ENCODE measurements around the gene FAM78A.
"Not testable (repeated sequence)": the region's sequence is repeated elsewhere in the genome, so short reads cannot be mapped to it uniquely, and the experiment has no call there.

The FAM78A gene

DNA sequence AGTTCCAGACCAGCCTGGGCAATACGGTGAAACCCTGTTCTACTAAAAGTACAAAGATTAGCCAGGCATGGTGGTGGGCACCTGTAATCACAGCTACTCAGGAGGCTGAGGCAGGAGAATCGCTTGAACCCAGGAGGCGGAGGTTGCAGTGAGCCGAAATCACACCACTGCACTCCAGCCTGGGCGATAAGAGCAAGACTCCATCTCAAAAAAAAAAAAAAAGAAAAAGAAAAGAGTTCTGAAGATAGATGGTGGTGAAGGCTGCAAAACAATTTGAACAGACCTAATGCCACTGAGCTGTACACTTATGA lies 13.3 kb downstream of the FAM78A start:
- not testable (repeated sequence) for DNase-seq (ENCODE audit: low read depth)

DNA sequence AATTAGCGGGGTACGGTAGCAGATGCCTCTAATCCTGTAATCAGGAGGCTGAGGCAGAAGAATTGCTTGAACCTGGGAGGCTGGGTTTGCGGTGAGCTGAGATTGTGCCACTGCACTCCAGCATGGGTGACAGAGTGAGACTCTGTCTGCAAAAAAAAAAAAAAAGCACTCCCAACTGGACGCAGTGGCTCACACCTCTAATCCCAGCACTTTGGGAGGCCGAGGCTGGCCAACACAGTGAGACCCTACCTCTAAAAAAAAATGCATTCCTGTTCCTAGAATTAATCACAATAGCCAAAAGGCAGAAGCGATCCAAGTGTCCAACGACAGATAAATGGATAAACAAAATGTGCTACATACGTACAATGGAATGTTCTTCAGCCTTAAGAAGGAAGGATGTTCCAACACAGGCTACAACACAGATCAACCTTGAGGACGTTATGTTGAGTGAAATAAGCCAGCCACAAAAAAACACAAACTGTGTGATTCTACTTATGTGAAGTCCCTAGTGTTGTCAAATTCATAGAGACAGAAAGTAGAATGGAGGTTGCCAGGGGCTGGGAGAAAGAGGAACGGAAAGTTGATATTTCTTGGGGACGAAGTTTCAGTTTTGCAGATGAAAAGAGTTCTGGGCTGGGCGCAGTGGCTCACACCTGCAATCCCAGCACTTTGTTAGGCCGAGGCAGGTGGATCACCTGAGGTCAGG lies 13.8 kb downstream of the FAM78A start:
- DNase-seq (ENCODE audit: low read depth): no peak

- no peak for DNase-seq (ENCODE audit: low read depth)
These were observed 15.4 kb downstream of the FAM78A start for GRCh38 chr9:131260751-131261452.

DNA sequence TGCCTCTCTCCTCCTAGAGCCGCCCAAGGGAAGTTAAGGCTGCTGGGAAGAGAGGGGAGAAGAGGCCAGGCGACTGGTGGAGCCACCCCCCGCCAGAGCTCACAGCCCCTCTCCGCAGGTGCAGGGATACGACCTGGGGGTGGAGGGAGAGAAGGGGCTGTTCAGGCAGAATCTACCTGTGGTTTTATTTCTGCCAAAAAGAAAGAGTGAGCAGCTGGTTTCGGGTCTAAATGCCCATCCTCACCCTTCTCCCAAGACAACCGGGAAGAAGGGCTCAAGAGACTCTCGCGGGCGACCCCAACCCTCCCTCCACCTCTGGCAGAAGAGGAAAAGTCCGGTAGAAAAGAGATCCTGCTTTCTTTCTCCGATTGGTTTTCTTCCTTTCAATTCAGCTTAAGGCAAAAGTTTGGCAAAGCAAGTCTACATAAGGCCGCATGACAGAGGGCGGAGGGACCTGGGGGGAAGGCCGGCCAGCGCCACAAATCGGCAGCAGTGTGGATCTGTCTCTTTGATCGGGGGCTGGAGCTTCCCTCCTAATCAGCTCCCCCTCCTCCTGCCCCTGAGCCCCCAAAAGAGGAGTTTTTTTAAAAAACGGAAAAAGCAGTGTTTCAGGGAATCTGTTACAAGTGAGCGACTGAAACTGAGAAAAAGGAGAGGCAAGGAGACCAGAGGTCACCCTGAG lies 16.3 kb downstream of the FAM78A start:
- no peak for DNase-seq (ENCODE audit: low read depth)

DNA sequence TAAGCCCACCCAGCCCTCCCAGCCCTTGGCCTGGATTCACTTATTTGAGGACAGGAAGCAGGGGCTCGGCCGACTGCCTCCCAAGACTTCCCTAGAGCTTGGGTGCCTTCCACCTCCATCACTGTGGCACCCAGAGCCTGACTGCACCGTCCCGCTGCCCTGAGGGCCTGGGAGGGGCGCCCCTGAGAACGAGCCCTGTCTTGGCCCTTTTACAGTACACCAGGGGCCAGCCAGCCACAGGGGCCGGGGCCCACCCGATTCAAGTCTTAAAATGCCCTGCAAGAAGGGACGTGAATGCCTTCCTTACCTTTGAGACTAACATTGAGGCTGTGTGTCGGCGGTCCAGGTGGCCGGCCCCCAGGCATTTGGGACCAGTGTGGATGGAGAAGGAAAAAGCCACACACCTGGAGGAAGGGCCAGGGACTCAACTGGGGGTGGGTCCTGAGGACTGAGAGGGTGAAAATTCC lies 16.8 kb downstream of the FAM78A start:
- DNase-seq (ENCODE audit: low read depth): no peak

DNA sequence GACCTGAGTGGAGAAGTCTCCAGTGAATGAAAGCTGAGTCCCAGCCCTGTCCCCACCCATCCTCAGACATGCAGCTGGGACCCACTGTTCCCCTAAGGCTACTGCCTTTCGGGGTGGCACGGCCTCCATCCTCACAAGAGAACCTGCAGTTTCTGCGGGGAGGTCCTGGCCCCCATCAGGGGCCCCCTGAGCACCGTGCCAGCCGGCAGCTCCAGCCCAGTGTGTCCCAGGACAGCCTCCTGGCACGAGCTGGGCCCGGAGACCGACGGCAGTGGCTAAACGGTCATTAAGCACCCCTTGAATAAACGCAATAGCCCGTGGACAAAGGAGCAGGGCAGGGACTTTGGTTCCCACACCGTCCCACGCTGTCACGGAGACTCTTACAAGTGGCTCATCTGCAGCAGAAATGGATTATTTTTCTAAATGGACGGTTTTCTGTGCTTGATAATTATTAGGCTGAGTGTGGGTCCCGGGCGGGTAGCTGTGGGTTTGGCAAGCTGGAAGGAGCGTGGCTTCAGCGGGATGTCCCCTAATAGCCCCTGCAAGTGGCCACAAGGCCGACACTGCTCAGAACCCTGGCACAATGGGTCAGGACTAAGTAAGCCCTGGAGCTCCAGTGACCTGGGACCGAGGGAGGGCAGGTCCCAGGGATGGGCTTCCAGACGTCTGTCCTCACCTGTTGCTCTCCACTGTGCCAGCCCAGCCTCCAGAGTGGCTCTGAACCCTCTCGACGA lies 17.4 kb downstream of the FAM78A start:
- DNase-seq (ENCODE audit: low read depth): no peak

DNA sequence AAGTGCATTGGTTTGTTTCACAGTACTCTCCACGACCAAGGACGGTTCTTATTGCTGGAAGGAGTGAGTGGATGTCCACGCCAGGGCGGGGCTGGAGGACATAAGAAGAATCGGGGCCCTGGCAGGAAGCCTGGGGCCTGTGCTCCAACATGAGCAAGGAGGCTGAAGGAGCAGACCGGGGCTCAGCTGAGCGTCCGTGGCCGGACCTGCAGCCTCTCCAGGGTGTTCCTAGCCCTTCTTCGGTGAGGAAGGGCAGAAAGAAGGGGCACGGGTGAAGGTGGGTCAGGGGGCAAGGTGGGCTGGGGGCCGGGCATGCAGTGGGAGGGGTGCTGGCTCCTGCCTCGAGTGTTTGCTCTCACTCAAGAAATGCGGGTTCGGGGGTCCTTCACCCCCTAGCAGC lies 18.1 kb downstream of the FAM78A start:
- DNase-seq (ENCODE audit: low read depth): no peak

GRCh38 chr9:131257266-131258025 lies 18.9 kb downstream of the FAM78A start:
- DNase-seq (ENCODE audit: low read depth): no peak

- DNase-seq (ENCODE audit: low read depth): no peak
These were observed 20.6 kb downstream of the FAM78A start for GRCh38 chr9:131255676-131256197.

GRCh38 chr9:131254626-131255025 lies 21.7 kb downstream of the FAM78A start:
- DNase-seq (ENCODE audit: low read depth): no peak

DNA sequence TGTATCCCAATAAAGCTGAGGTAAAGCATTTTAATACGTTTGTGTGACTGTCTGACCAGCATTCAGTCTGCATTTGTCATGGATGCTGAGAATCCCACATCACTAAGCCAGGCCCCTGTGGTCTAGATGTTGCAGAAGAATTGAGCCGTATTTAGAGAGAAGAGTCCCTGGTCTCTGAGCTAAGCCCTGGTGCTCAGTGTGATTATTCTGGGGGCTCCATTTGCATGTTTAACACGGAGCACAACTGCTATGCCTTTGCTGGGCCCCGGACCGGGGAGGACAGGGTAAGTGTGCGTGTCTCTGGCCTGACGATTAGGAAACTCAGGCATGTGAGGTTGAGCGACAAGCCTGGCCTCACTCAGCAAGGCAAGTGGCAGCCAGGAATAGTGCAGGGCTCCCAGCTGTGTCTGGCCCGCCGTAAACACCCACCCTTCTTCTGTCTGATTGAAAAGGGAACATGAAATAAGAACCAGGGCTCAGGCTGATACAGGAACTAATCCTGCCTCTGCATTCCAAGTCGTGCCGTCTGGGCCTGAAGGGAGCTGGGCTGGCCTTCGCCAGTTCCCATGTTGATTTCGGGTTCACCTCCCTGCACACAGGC lies 22.3 kb downstream of the FAM78A start:
- no peak for DNase-seq (ENCODE audit: low read depth)

DNA sequence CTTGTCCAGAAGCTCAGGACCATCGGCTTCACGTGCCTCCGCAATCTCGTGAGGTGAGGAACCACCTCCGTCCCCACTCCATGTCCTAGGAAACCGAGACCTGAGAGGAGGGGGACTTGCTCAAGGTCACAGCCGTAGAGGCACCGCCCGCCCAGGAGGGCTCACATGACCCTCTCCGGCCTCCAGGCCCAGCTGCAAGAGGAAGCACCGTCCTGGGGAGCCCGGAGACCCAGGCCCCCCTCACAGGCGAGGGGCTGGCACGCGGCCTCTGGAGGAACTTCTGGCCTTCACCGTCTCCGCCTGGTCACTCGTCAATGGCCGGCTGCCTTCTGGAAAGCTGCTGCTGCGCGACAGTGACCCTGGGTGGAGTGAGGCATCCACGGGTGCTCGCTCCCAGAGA lies 24.2 kb downstream of the FAM78A start:
- DNase-seq (ENCODE audit: low read depth): no peak

GRCh38 chr9:131246618-131247017 lies 29.7 kb downstream of the FAM78A start:
- DNase-seq (ENCODE audit: low read depth): no peak

- DNase-seq (ENCODE audit: low read depth): not testable (repeated sequence)
These were observed 32.0 kb downstream of the FAM78A start for GRCh38 chr9:131244331-131244730.

GRCh38 chr9:131240047-131240921 lies 36.0 kb downstream of the FAM78A start:
- DNase-seq (ENCODE audit: low read depth): no peak

DNA sequence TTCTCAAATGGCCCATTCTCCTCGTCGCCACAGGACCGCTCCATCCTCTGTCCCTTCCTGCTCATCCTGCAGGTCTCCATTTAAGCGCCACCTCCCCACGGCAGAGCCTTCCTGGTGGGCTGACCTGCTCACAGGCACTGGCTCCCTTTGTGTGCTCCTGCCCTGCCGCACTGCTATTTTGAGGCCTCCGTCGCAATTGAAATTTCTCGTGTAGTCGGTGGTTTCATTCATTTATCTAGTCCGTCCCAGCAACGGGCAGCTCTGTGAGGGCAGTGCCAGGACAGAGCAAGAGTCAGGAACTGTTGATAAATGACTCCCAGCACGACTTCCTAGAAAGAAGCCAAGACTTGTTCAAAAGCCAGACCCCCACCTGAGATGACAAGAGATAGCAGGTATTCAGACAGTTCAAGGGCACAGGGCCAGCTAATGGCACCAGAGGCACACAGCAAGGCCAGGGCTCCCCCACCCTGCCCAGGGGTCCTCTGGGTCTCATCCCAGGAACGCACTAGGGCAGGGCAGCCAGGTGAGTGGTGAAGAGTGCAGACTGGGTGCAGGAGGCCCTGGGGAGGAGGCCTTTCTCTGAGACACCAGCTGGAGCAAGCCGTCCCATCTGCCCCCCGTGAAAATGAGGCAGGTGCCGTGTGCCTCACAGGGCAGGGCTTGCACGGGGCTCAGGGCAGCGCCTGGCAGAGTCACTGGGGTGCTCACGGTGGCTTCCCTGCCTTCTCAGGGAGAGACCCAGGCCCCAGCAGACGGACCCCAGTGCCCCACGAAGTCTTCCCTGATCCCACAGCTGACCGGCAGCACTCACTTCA lies 36.9 kb downstream of the FAM78A start:
- no peak for DNase-seq (ENCODE audit: low read depth)

DNA sequence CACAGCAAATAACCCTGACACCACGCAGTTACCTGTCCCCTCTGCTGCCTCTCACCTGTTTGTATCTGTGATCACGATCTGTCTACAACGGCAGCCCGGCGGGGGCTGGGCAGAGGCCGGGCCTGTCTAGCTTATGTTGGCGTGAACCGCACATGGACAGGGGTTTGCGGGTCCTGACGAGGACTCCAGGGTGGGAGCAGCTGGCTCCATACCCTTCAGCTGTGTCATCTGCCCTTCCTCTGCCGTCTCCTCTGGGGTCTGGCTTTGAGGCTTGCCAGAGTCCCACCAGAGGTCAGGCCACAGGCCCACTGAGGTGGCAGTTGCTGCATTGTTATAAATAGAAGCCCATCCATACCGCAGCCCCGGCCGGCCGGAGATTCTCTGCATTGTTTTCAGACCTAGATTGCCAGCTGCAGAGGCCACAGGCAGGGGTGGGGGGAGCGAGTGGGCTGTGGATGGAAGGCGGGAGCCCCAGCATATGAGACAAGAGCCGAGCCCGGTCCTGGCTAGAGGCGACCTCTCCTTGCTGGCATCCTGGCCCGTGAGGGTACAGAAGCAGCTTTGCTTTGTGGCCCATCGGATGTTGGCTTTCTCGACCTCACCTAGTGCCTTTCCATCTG lies 37.8 kb downstream of the FAM78A start:
- no peak for DNase-seq (ENCODE audit: low read depth)

DNA sequence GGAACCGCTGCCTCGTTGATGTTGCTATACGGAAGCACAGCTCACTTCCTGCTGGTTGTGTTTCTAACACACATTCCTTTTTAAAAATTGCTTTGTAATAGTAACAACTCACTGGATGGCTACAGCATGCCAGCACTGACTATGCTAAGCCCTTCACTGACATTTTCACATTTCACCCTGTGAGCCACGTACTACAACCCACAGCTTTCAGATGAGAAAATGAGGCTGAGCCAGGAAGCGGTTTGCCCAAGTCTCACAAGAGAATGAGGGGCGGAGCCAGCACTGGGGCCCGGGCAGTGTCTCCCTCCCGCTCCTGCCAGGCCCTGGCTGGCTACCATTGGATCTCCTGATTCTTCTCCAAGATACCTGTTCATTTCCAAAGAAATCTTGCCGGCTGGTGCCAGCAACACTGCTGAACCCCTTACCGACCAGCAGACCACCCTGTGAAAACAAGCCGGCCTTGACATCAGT lies 38.3 kb downstream of the FAM78A start:
- no peak for DNase-seq (ENCODE audit: low read depth)

DNA sequence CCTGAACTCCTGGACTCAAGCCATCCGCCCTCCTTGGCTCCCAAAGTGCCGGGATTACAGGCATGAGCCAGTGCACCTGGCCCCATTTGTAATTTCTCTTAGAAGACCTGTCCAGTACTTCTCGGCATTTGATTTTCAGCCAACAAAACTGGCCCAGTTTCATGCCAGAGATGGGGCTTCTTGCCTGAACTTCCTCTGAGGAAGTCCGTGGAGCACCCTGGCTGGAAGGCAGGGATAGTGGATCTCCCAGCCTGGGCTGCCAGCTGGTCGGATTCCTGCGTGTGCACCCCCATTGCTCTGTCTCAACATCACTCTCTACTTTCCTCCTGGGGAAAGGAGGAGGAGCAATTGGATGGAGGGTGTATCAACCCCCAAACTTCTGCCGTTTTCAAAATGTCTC lies 39.0 kb downstream of the FAM78A start:
- DNase-seq (ENCODE audit: low read depth): no peak

Measured in CMK (cell line).